GM10847 (cell line): ENCODE results near the gene ULK3.

Experiments
- POLR2A ChIP-seq: IDR thresholded peaks from 2 replicates; pipeline ENCODE4 v1.6.1; 2011; ENCODE audit not compliant: insufficient read length; ENCODE audit errors: extremely low read depth

The ULK3 gene

GRCh38 chr15:74822233-74822632 is 20.7 kb downstream of the ULK3 start:
- no peak for TF ChIP-seq POLR2A

- no peak for TF ChIP-seq POLR2A
Observed at GRCh38 chr15:74821790-74822158, 21.2 kb downstream of the ULK3 start.

- TF ChIP-seq POLR2A: no peak
Observed at GRCh38 chr15:74821091-74821789, 21.7 kb downstream of the ULK3 start.

DNA sequence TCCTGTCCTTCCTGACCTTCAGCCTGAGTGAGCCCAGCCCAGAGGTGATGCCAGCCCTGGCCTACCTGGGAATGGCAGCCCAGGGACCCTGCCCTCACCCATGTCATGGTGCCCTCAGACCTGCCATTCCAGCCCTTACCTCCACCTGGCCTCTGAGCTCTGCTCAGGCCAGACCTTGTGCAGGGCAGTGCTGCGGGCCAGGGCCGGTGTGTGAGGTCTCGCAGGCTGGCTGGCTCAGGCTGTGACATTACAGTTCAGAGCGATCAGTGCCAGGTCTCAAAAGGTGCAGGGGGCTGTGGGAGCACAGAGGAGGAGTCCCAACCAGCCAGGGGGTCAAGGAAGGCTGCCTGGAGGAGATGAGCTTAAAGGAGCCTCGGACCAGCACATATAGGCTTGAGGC is 22.9 kb downstream of the ULK3 start:
- no peak for TF ChIP-seq POLR2A

DNA sequence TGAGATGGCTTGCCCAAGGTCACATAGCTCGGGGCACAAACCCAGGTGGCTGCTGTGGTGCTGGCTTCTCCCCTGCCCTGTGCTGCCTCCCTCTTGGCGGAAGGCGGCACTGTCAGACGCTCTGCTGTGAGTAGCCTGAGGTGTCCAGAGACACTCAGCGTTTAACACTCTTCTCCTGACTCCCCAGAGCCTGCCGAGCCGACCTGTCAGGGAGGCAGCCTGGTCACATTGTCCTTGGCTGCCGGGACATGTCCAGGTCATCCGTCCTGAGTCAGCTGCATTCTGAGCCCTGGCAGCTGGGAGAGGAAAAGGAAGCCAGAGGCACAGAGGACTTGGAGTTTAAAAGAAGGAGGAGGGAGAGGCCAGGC is 25.6 kb downstream of the ULK3 start:
- no peak for TF ChIP-seq POLR2A

- TF ChIP-seq POLR2A: no peak
Observed at GRCh38 chr15:74816624-74817369, 26.2 kb downstream of the ULK3 start.

DNA sequence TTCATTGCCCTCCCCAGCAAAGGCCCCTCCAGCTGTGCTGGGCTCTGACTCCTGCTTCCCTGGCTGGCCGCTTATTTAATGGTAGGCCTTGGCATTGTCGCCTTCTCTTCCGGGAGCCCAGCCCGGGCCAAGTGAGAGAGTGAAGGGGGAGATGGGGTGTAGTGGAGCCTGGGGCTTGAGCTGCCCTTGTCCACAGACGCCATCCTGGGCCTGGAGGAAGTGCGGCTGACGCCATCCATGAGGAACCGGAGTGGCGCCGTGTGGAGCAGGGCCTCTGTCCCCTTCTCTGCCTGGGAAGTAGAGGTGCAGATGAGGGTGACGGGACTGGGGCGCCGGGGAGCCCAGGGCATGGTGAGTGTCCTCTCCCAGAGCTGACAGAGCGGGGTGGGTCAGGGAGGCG is 27.0 kb downstream of the ULK3 start:
- TF ChIP-seq POLR2A: no peak

DNA sequence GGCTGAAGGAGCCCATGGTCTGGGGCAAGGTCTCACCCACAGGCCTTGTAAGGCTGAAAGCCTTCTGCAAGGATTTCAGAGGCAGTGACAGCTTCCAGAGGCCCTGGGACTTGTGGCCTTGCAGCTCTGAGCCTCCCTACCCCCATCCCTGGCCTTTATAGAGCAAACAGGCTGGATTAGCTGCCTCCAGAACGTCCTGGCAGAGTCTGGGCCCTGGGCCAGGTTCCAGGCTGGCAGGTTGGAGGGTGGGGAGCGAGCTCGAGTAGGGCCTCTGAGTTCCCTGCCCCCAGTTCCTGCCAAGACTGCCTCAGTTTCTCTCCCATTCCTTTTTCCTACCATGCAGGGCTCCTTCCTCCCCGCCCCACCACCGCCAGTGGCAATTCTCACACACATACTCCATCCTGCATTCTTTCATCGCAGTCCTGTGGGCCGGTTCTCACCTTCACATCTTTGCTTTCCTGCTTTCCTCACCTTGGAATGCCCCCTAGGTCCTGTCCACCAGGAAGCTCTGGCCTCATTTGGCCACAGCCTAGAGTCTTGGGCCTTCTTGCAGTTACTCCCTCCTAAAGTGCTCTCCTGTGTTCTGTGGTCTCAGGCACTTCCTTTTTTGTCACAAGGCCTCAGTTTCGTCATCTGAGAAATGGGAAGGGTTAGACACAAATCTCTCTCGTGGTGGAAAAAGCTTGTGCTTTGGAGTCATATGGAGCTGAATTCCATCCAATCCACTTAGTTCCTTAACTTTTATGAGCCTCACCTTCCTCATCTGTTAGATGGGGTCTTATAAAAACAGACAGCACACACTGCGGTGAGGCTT is 27.6 kb downstream of the ULK3 start:
- TF ChIP-seq POLR2A: no peak

DNA sequence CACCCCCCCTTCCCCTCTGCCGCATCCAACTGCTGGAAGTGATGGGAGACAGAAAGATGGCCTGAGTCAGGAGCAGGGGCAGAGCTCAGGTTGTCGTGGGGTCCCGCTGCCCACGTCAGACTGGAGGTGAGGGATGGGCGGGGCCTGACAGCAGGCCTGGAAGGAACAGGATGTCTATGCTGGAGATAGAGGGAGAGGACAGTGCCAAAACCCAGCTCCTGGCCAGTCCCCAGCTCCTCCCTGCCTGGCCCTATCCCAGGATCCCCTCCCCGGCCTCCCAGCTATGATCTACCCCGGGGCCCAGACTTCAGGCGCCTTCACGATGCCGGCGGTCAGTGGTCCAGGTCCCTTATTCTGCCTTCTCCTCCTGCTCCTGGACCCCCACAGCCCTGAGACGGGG is 30.4 kb downstream of the ULK3 start, which contains the start of gene LMAN1L:
TSS of gene LMAN1L (plus strand) at position 303 of the 400 bp plus-strand sequence. CDS start at position 323, 20 bp downstream.
- no peak for TF ChIP-seq POLR2A

DNA sequence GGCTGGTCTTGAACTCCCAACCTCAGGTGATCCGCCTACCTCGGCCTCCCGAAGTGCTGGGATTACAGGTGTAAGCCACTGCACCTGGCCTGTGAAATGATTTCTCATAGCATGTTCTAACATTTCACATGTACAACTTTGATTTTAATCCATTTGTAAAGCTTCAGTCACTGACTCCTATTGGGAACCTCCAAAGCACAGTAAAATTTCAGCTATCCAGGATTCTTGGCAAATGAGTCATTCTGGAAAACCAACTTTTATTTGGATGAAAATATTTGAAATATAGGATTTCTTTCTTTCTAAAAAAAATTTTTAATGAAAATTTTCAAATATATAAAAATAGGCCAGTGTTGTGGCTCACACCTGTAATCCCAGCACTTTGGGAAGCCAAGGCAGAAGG is 33.0 kb downstream of the ULK3 start:
- no peak for TF ChIP-seq POLR2A

GRCh38 chr15:74809242-74809641 is 33.7 kb downstream of the ULK3 start:
- TF ChIP-seq POLR2A: no peak

DNA sequence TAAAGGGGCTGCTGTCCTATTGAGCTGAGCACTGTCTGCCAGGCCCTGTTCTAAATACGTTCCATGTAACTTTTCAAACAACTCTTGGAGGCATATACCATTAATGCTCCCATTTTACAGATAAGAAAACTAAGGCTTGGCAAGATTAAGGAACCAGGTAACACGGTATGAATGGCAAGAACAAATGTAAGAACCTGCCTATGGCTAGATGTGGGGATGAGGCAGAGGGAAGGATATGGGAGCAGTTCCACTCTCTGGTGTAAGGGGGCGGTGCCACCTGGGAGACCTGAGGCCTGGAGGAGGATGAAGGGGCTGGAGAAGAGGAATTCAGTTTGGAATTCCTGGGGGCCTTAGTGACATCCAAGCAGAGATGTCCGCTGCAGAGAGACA is 34.1 kb downstream of the ULK3 start:
- TF ChIP-seq POLR2A: no peak

GRCh38 chr15:74808078-74808839 is 34.7 kb downstream of the ULK3 start:
- TF ChIP-seq POLR2A: no peak

GRCh38 chr15:74807282-74807681 is 35.7 kb downstream of the ULK3 start:
- TF ChIP-seq POLR2A: no peak

DNA sequence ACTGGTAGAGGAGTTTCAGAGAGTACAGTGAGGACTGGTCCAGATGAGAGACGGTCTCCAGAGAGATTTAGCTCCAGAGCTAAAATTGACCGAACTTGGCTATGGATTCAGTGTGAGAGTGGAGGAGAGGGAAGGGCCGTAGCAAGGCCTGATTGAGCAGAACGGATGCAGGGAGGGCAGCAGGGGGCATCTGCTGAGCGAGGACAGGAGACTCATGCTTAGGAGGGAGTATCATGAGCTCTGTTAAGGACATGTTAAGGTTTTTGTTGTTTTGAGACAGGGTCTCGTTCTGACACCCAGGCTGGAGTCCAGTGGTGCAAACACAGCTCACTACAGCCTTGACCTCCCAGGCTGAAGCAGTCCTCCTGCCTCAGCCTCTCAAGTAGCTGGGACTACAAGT is 38.0 kb downstream of the ULK3 start:
- TF ChIP-seq POLR2A: no peak
